Measurements from ENCODE around the gene PNPLA7. TPM values are rescaled to one million over a fixed set of nuclear protein-coding genes. Genes with fewer than 3 reads are reported as not detected.
"Not testable (repeated sequence)": the region's sequence is repeated elsewhere in the genome, so short reads cannot be mapped to it uniquely, and the experiment has no call there.

PNPLA7 gene
- polyA plus RNA-seq, 10 donors = 1.1 to 4.1 (median 2.2) TPM

DNA sequence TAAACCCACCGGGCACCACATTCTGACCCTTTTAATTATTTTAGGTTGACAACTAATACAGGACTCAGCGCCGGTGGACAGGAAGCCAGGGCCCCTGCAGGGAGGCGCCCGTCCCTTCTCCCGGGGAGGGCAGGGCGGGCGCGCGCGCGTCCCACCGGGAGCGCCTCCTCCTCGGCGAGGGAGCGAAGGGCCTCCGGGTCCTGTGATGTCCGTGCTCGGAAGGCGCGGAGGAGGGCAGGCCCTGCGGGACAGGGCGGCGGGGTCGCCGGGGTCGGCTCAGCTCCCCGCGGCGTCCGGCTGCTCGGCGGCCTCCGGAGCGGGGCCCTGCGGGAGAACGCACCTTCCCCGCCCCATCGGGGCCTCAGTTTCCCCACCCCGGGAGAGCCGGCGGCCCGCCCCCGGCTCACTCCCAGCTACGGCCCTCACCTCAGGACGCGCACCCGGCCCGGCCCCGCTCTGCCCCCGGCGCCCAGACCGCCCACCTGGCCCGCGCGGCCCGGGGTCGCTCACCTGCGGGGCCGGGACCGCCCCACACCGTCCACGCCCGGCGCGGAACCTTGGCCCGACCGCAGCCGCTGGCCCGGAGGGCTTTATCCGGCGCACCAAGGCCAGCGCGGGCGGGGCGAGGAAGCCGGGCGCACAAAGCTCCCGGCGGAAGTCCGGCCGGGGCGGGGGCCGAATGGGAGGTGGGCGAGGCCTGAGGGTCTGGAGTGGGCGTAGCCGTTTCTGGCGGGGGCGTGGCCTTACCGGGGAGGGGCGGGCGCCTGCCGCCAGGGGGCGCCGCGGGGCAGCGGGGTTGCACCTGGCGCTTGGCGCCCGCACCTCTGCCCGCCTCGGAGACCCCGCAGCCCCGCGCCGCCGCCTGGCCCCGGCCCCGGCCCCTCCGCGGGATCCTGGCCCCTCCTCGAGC, 127.3 kb downstream of the PNPLA7 start, which contains the start of the genes EXD3 and NOXA1:
Gene EXD3 (minus strand): TSS at position 559 of the 910 bp plus-strand sequence. CDS start 27,805 bp downstream, outside the sequence.
Gene NOXA1 (plus strand): TSS at position 790 of the 910 bp plus-strand sequence. CDS start 137 bp downstream, outside the sequence.
- peak; percentile 90 to 92 (median 91) for DNase-seq

DNA sequence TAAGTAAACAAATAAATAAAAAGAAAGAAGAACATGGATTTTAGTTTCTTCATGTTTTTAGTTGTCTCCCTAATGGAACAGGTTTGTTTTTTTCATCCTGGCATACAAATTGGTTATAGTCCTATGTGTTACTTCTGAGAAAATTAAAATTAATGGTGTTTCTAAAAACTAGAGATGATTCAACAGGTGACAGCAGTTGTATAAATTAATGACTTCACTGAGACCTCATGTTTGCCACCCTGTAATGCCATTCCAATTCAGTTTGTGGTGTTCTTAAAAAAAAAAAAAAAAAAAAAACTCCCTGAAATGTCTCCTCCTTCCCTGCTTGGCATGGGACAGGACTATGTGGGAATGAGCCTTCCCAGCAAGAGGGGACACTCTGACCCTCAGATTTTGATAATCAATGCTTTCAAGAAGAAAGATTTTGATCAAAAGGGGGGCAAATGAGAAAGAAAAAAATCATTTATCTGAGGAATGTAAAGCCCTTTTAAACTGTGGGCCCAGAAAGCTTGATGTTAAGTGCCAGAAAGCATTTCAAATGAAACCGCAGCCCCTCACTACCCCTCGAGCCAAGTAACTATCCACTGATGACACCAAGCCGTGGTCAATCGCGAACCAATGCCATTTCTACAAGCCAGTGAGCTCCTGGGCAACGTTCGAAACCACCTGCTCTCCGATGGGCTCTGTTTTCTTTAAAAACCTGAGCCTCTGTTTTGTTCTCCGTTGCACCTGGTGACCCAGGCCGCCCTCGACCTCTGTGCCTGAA, 128.2 kb downstream of the PNPLA7 start:
- DNase-seq = no peak

DNA sequence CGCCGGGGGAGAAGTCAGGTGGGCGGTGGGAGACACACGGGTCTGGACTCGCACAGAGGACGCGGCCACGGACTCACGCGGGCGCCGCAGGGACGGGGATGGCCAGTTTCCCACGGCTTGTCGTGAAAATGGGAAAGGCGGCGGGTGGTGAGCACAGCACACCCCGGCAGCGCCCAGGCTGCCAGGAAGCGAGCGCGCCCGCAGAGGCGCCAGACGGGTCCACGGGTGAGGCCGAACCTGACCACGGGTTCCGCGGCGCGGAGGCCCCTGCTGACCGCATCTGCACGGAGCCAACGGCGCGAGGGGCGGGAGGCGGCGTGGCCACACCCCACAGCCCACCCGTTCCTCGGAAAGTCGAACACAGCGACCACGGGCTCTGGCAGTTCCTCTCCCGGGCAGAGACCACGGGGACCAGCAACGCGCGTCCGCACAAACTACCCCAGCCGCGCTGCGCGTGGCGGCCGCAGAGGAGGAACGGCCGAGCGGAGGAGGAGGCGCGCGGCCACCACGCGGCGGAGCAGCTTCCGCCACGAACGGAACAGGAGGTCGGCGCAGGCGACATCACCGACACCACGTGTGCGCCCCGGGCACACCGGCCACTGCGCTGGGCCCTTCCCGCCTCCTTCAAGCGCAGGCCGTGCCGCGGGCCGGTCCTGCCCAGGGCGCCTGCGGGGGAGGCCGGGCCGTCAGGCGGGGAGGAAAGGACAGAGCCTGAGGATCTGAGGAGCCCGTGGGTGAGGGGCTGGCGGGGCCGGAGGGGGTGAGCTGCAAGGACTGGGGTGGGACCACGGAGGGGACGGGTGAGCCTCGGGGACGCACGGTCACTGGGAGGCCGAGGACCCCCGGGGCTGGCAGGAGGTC, 132.8 kb downstream of the PNPLA7 start:
- DNase-seq = peak in 1 of 3 donors; percentile 35

DNA sequence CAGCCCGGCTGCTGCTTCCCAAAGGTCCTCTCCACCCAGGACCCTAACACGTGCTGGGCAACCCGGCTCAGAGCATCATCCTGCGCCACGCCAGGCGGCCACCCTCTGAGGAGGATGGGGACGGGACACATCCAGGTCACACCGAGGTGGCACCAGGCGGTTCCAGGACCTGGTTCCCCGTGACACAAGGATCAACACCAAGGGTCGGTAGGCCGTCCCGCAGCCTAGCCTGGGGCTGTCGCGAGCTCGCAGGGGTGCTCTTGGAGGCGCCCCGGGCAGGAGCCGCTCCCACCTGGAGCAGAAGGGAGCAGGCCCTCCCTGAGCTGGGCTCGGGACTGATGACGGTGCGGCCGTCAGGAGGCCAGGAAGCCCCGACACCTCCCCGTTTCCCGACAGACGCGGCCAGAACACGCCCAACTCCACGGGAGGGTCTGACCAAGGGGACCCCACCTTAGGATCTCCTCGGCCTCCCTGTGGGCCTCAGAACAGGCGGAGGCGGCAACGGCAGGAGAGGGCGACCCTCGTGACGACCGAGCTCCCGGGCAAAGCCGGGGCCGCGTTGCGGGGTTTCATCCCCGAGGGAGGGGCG, 133.5 kb downstream of the PNPLA7 start:
- DNase-seq = no peak

DNA sequence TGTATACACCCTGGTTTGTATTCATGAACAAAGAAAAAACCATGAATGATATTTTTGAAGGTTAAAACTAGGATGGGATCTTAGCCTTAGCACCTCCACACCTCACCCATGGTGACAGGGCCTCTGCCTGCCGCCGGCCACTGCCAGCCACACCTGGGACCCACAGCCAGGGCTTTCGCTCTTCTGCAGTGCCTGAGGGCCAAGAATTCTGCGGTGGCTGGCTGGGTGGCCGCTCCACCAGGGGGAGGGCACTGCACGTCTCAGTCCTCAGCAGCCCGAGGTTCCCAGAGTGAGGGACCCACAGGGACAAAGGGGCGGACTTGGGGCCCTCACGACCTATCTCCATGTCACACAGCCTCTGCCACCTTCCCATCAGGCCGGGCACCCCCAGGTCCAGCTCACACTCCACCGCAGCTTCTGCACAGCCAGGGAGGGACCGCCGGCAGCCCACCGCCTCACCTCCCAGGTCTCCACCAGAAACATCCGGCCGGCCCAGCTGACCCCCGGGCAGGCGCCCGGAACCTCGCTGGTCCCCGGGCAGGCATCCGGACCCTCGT, 134.1 kb downstream of the PNPLA7 start:
- no peak for DNase-seq

DNA sequence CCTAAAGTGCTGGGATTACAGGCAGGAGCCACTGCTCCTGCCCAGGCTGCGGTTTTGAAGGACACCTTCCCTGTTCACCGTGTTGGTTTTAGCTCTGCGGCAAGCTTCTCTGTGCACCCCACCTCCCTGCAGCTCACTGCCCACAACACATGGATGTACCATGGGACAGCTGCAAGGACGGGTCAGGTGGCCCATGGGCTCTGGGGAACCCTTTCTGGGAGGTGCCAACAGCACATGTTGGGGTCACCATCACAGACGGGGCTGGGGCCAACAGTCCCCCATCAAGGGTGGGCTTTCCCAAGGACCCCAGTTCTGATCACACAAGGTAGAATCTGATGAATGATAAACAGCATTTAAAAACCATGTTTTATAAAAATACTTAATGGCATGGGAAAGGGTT, 134.8 kb downstream of the PNPLA7 start:
- DNase-seq = no peak

DNA sequence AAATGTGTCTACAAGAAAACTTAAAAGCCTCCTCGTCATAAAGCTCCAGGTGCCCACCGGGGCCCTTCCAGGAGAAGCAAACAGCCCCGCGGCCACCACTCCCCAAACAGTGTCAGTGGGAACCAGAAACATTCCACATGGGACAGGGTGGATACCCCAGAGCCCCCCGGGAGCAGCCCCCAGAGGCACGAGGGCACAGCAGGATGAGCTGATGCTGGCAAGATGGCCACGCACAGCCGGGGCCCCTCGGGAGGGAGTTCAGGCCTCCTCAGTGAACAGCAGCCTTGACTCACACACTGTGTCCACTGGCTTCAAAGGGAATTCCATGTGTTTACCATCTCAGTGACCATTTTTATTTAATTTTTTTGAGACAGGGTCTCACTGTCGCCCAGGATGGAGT, 137.8 kb downstream of the PNPLA7 start:
- DNase-seq = no peak

DNA sequence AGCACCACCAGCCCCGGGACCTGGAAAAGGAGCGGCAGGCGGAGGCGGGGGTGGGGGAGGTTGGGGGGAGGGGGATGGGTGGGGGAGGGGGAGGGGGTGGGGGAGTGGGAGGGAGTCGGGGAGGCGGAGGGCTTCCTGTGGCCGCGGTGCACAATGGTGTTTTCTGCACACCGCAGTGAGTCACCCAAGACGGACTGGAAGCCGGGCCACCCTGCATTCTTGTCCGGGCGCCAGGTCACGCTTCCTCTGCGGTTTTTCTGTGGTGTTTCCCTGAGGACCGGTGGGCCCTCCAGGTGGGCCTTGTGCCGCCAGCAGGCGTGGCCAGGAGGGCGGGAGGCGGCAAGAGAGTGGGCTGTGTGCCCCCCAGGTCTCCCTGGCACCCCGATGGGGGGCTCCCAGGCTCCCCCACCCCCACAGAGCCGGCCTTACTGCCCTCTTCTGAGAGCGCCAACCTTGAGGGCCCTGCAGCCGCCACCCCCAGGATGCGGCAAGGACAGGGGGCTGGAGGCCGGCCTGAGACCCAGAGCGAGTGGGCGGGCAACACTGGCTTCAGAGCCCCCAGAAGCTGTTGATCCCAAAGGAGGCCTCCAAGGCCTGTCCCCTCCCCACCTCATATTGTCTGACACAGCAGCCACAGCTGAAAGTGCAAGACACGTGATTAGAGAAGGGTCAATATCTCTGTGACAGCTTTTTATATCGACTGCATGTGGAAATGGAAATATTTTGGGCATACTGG, 138.4 kb downstream of the PNPLA7 start:
- DNase-seq = peak in 2 of 3 donors; percentile 37 to 68

DNA sequence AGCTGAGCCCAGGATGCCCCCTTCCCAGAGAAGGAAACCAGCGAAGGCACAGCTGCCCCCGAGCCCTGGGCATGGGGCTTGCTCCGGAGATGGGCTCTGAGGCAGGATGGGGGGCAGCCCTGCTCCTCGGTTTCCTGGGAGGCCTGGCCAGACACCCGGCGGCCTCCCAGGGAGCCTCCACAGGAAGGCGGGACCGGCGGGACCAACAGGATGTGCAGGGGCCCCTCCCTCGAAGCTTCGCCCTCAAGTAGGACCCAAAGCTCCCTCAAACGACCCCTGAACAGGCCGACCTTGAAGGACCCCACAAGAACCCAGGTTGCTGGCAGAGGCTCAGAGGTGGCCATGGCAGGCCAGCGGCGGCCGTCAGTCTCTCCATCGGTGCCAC, 138.9 kb downstream of the PNPLA7 start:
- DNase-seq = no peak

DNA sequence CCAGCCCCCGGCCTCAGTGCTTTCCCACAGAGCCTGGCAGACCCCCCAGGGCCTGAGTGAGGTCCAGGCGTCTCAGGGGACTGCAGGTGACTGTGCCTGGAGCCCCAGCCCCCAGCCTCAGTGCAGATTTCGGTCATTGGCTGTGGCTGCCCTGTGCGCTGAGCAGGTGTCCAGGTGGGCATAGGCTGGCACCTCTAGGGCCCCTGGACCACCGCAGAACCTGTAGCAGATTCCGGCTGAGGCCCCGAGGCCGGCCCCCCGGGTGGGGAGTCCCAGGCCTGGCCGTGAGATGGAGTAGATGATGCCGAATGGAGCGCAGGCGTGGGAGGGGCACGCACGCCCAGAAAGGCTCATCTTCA, 139.3 kb downstream of the PNPLA7 start:
- no peak for DNase-seq

DNA sequence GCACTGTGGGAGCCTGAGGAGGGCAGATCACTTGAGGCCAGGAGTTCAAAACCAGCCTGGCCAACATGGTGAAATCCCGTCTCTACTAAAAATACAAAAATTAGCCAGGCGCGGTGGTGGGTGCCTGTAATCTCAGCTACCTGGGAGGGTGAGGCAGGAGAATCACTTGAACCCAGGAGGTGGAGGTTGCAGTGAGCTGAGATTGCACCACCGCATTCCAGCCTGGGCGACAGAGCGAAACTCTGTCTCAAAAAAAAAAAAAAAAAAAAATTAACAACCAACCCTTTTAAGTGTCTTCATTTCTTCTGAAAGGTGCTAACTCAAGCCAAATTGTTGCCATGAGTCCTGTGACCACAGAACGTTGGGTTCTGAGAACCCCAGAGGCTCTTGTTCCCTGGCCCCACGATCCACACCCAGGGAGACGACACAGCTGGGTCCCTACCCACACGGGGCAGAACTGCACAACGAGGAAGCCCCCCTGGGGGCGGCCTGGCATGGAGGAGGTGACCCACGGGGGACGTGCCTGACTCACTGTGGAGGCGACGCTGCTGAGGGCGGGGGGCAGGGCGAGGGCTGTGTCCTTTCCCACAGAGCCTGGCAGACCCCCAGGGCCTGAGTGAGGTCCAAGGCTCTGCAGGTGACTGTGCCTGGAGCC, 139.8 kb downstream of the PNPLA7 start:
- not testable (repeated sequence) for DNase-seq

Other genes starting within 250 kb of the PNPLA7 start
- gene NRARP, start 248.1 kb downstream of the PNPLA7 start, polyA plus RNA-seq (ENCODE audit: insufficient read length in 10 of 10) = 1 to 10 TPM; 2.9 to 7.5 (median 4.8) TPM
- 10 to 100 TPM in 3 of 10 donors, 1 to 10 TPM in 7; 8.2 to 14.1 (median 9.3) TPM for gene EXD3, start 127.2 kb downstream of the PNPLA7 start, polyA plus RNA-seq (ENCODE audit: insufficient read length in 10 of 10)
- gene NOXA1, start 127.0 kb downstream of the PNPLA7 start, polyA plus RNA-seq (ENCODE audit: insufficient read length in 10 of 10) = 1 to 10 TPM; 1.1 to 2.6 (median 1.9) TPM
- under 1 TPM; 0.17 to 0.71 (median 0.32) TPM for gene ENTPD8, start 109.0 kb downstream of the PNPLA7 start, polyA plus RNA-seq (ENCODE audit: insufficient read length in 10 of 10)
- gene NSMF, start 91.1 kb downstream of the PNPLA7 start, polyA plus RNA-seq (ENCODE audit: insufficient read length in 10 of 10) = 10 to 100 TPM; 17.1 to 30.9 (median 20.2) TPM
- 10 to 100 TPM; 17.7 to 39.4 (median 22.2) TPM for gene MRPL41, start 1.5 kb upstream of the PNPLA7 start, polyA plus RNA-seq (ENCODE audit: insufficient read length in 10 of 10)
- 10 to 100 TPM; 18.3 to 45.4 (median 24.8) TPM for gene DPH7, start 28.5 kb upstream of the PNPLA7 start, polyA plus RNA-seq (ENCODE audit: insufficient read length in 10 of 10)
- 10 to 100 TPM; 13.3 to 25.1 (median 17.3) TPM for gene ZMYND19, start 40.1 kb upstream of the PNPLA7 start, polyA plus RNA-seq (ENCODE audit: insufficient read length in 10 of 10)
- 10 to 100 TPM; 22.3 to 39.6 (median 33.2) TPM for gene ARRDC1, start 55.3 kb upstream of the PNPLA7 start, polyA plus RNA-seq (ENCODE audit: insufficient read length in 10 of 10)
- 10 to 100 TPM; 35.8 to 56.6 (median 46.2) TPM for gene EHMT1, start 68.6 kb upstream of the PNPLA7 start, polyA plus RNA-seq (ENCODE audit: insufficient read length in 10 of 10)